HEK293 (cell line): ENCODE results near the gene CELF6.

ENCODE experiments used
- HOXD13 ChIP-seq: sonication (generic); formaldehyde crosslinking; IDR thresholded peaks from 2 replicates; pipeline ENCODE4 v1.8.0; 2022; ENCODE audit warnings: missing genetic modification reagents, borderline replicate concordance
- MYNN ChIP-seq: fragments of 450-650 bp; formaldehyde crosslinking; IDR thresholded peaks from 2 replicates; pipeline ENCODE4 v1.5.1; 2016; ENCODE audit warnings: missing biosample characterization, missing genetic modification characterization, borderline replicate concordance
- REPIN1 ChIP-seq: fragments of 450-650 bp; formaldehyde crosslinking; IDR thresholded peaks from 2 replicates; pipeline ENCODE4 v1.5.1; 2017; ENCODE audit warnings: missing biosample characterization, missing genetic modification characterization, low read depth
- SALL2 ChIP-seq: fragments of 450-650 bp; formaldehyde crosslinking; IDR thresholded peaks from 2 replicates; pipeline ENCODE4 v1.5.0; 2017; ENCODE audit warnings: missing biosample characterization, mild to moderate bottlenecking, missing genetic modification characterization, borderline replicate concordance
- ZBTB26 ChIP-seq: fragments of 450-650 bp; formaldehyde crosslinking; optimal IDR thresholded peaks from 2 replicates; pipeline ENCODE3; 2016; ENCODE audit warnings: missing biosample characterization, mild to moderate bottlenecking, missing genetic modification characterization
- ZNF133 ChIP-seq: fragments of 450-650 bp; formaldehyde crosslinking; IDR thresholded peaks from 2 replicates; pipeline ENCODE4 v1.5.1; 2016; ENCODE audit warnings: missing biosample characterization, missing genetic modification characterization
- ZNF140 ChIP-seq: fragments of 450-650 bp; formaldehyde crosslinking; IDR thresholded peaks from 2 replicates; pipeline ENCODE4 v1.5.1; 2016; ENCODE audit warnings: missing biosample characterization, missing genetic modification characterization
- ZNF274 ChIP-seq, 2 experiments: fragments of 200-500 bp in 1 of 2; fragments of 450-650 bp in 1 of 2; sonication (Bioruptor generic) in 1 of 2; formaldehyde crosslinking in 1 of 2; IDR thresholded peaks; 2 replicates each; pipeline versions ENCODE4 v1.5.1 to v1.6.1; 2014 to 2016; ENCODE audit warnings: borderline replicate concordance in 1 of 2, inconsistent platforms in 1 of 2, low read length in 1 of 2, missing biosample characterization in 1 of 2, missing genetic modification characterization in 1 of 2
- ZNF514 ChIP-seq: fragments of 450-650 bp; formaldehyde crosslinking; IDR thresholded peaks from 2 replicates; pipeline ENCODE4 v1.5.1; 2016; ENCODE audit warnings: missing biosample characterization, missing genetic modification characterization
- ZNF670 ChIP-seq: fragments of 450-650 bp; formaldehyde crosslinking; IDR thresholded peaks from 2 replicates; pipeline ENCODE4 v1.5.1; 2016; ENCODE audit warnings: missing biosample characterization, missing genetic modification characterization, low read depth
- ZNF776 ChIP-seq: fragments of 450-650 bp; formaldehyde crosslinking; IDR thresholded peaks from 2 replicates; pipeline ENCODE4 v1.5.0; 2017; ENCODE audit warnings: missing biosample characterization, missing genetic modification characterization, borderline replicate concordance
- ZNF777 ChIP-seq: fragments of 450-650 bp; formaldehyde crosslinking; IDR thresholded peaks from 2 replicates; pipeline ENCODE4 v1.5.1; 2017; ENCODE audit warnings: missing biosample characterization, missing genetic modification characterization, borderline replicate concordance
- TF ChIP-seq, protein P1 (sequence below): fragments of 450-650 bp; formaldehyde crosslinking; IDR thresholded peaks from 2 replicates; pipeline ENCODE4 v1.5.1; 2016; ENCODE audit warnings: missing biosample characterization, missing genetic modification characterization
- TF ChIP-seq, protein P2 (sequence below): fragments of 450-650 bp; formaldehyde crosslinking; IDR thresholded peaks from 2 replicates; pipeline ENCODE4 v1.5.1; 2016; ENCODE audit warnings: missing biosample characterization, missing genetic modification characterization

DNA sequence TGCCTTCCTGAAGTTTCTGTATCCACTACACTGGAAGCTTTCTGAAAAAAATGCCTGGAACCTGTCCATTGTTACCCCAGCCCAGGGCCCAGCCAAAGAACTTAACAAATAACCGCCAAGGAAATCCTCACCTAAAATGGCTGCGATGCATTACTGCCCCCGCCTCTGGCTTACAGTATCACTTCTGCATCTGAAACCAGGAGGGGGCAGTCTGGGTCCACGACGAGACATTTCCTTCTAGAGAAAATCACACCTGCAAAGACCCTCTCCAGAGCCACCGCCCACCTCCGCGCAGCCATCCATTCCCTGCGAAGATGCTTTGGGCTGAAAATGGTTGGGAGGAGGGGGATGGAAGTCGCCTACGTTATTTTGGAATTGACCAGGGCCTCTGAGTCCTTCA lies 22.4 kb upstream of the CELF6 start:
- TF ChIP-seq ZNF514 (tag by site-specific recombination) (no peak), MYNN (tag by site-specific recombination) (no peak), REPIN1 (no peak), ZNF670 (tag by site-specific recombination) (no peak), ZBTB26 (no peak), ZNF776 (tag by site-specific recombination) (no peak), ZNF133 (tag by site-specific recombination) (no peak), ZNF140 (no peak), HOXD13 (CRISPR knock-in tag) (no peak), ZNF274 (IDR thresholded peaks at IDR 0.05; ENCODE audit: low read length) (no peak), ZNF274 (tag by site-specific recombination; IDR thresholded peaks at IDR 0.05; ENCODE audit: borderline replicate concordance) (no peak), ZNF777 (no peak), SALL2 (tag by site-specific recombination) (no peak)
- TF ChIP-seq, protein P1, sequence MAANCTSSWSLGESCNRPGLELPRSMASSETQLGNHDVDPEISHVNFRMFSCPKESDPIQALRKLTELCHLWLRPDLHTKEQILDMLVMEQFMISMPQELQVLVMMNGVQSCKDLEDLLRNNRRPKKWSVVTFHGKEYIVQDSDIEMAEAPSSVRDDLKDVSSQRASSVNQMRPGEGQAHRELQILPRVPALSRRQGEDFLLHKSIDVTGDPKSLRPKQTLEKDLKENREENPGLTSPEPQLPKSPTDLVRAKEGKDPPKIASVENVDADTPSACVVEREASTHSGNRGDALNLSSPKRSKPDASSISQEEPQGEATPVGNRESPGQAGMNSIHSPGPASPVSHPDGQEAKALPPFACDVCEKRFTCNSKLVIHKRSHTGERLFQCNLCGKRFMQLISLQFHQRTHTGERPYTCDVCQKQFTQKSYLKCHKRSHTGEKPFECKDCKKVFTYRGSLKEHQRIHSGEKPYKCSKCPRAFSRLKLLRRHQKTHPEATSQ (tag by site-specific recombination): no peak
- TF ChIP-seq, protein P2, sequence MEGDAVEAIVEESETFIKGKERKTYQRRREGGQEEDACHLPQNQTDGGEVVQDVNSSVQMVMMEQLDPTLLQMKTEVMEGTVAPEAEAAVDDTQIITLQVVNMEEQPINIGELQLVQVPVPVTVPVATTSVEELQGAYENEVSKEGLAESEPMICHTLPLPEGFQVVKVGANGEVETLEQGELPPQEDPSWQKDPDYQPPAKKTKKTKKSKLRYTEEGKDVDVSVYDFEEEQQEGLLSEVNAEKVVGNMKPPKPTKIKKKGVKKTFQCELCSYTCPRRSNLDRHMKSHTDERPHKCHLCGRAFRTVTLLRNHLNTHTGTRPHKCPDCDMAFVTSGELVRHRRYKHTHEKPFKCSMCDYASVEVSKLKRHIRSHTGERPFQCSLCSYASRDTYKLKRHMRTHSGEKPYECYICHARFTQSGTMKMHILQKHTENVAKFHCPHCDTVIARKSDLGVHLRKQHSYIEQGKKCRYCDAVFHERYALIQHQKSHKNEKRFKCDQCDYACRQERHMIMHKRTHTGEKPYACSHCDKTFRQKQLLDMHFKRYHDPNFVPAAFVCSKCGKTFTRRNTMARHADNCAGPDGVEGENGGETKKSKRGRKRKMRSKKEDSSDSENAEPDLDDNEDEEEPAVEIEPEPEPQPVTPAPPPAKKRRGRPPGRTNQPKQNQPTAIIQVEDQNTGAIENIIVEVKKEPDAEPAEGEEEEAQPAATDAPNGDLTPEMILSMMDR (tag by site-specific recombination): no peak
